HG02981 (cell line): ENCODE data around the gene FBXL13.
"Not testable (repeated sequence)": the region's sequence is repeated elsewhere in the genome, so short reads cannot be mapped to it uniquely, and the experiment has no call there.

Experiments
- ATAC-seq: cut with Tn5 transposase; IDR thresholded peaks from one replicate; pipeline ENCODE4 v1.9.1; 2021; ENCODE audit warnings: mild to moderate bottlenecking, moderate library complexity; ENCODE audit not compliant: unreplicated experiment

FBXL13 gene

GRCh38 chr7:103080923-103081322, 6.3 kb upstream of the FBXL13 start:
- ATAC-seq = no peak

- ATAC-seq = no peak
Measured at GRCh38 chr7:103079836-103080235, 5.2 kb upstream of the FBXL13 start.

DNA sequence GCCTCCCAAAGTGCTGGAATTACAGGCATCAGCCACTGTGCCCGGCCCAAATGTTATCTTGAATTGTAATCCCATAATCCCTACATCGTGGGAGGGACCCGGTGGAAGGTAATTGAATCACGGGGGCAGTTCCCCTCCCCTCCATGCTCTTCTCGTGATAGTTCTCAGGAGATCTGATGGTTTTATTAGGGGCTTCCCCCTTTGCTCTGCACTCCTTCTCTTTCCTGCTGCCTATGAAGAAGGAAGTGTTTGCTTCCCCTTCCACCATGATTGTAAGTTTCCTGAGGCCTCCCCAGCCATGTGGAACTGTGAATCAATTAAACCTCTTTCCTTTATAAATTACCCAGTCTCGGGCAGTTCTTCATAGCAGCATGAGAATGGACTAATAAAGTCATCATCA, 3.6 kb upstream of the FBXL13 start:
- not testable (repeated sequence) for ATAC-seq

- no peak for ATAC-seq
Measured at GRCh38 chr7:103077318-103077717, 2.7 kb upstream of the FBXL13 start.

DNA sequence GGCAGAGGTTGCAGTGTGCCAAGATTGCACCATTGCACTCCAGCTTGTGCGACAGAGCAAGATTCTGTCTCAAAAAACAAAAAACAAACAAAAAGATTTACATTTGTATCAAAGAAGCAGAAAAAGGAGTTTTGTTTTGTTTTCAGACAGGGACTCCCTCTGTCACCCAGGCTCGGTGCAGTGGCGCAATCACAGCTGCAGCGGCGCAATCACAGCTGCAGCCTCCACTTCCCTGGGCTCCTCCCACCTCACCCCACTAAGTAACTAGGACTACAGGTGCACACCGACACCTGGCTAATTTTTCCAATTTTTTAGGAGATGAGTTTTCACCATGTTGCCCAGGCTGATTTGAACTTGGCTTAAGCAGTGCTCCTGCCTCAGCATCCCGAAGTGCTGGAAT, 2.2 kb upstream of the FBXL13 start:
- ATAC-seq = no peak

GRCh38 chr7:103075337-103075918, 832 bp upstream of the FBXL13 start:
- peak; percentile 41 for ATAC-seq

DNA sequence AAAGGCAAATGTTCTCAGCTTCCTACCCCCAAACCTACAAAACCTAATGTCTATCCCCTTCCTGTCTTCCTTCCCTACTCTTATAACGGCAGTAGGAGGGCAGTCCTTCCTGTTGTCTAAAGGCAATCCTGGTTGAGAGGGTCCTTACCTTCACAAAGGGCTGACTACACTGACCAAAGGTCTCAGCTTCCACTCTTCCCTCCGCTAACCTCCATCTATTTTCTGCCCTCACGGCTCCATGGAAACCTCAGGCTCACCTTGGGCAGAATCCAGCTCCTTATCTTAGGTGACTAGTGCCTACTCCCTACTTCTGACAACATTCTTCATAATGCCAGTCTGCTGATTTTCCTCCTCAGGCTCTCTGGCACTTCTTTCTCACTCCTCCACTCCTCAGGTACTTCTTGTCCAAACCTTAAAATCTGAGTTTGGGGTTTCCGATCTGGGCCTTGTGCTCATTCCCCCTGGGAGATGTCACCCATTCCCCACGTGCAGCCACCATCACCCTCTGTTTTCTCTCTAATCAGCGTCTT, 542 bp downstream of the FBXL13 start:
- no peak for ATAC-seq

DNA sequence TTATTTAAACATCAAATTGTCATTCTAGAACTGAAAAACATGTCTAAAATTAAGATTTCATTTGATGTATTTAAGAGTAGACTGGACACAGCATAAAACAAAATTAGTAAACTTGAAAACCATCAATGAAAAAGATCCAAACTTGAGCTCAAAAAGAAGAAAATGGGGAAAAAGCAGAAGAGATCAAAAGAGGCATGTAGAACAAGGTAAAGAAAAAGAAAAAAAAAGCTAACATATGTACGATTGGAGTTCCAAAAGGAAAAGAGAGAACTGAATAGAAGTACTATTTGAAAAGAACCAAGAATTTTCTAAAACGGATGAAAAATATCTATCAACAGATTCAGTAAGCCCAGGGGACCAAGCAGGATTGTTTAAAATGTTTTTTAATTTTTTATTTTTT, 3.6 kb downstream of the FBXL13 start:
- ATAC-seq = no peak

- no peak for ATAC-seq
Measured at GRCh38 chr7:103068414-103069403, 5.9 kb downstream of the FBXL13 start.

GRCh38 chr7:103065667-103066066, 8.9 kb downstream of the FBXL13 start:
- no peak for ATAC-seq

DNA sequence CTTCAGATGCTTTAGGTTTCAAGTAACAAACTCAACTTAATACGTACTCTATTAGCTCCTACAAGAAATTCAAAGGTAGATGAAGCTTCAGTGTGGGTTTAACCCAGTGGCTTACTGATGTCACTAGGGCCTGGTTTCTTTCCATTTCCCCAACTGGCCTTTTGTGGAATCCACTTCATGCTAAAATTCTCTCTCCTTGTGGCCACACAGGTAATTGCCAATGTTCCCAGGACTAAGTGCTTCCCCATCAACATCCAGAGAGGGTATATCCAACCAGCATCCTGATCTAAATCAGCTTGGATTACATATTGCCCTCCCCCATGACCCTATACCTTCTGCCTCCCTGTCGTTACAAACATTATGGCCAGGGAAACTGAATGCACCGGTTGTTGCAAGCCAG, 10.7 kb downstream of the FBXL13 start:
- no peak for ATAC-seq

GRCh38 chr7:103059471-103059870, 15.1 kb downstream of the FBXL13 start:
- no peak for ATAC-seq

DNA sequence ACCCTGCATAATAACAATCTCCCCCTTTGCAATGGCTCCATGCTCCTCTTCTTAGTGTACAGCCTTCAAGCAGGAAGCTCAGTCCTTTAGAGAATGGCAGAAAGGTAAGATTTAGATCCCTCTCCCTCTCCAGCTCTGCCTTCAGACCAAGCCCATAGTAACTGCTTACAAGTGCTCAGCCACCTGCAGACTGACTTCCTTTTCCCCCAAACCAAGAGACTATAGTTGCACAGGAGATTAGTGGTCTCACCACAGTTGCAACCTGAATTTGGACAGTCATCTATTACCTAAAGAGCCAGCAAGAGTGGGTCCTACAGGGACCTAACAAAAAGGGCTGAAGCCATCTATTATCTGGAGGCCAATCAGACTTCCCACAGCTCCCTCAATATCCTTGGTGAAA, 16.5 kb downstream of the FBXL13 start:
- no peak for ATAC-seq

GRCh38 chr7:103056006-103056405, 18.6 kb downstream of the FBXL13 start:
- not testable (repeated sequence) for ATAC-seq

- ATAC-seq = no peak
Measured at GRCh38 chr7:103051519-103051918, 23.1 kb downstream of the FBXL13 start.

DNA sequence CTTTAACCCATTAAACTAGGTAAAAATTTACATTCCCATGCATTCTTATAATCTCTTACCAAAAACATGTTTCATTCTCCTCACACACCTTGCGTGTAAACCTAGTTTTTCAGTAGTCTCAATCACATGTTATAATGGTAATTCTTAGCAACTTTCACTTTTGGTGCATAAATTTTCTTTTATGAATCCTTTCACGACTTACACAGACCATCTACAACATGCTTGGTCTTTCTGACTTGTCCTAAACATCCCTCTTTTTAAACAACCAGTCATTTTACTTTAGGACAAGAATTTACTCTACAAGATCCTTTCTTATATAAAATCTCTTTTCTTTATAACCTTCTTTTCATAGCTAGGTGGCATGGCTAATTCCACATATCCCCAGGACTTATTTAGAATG, 25.8 kb downstream of the FBXL13 start:
- no peak for ATAC-seq

DNA sequence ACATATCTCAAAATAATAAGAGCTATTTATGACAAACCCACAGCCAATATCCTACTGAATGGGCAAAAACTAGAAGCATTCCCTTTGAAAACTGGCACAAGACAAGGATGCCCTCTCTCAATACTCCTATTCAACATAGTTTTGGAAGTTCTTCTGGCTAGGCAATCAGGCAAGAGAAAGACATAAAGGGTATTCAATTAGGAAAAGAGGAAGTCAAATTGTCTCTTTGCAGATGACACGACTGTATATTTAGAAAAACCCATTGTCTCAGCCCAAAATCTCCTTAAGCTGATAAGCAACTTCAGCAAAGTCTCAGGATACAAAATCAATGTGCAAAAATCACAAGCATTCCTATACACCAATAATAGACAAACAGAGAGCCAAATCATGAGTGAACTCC, 32.8 kb downstream of the FBXL13 start:
- ATAC-seq = not testable (repeated sequence)

DNA sequence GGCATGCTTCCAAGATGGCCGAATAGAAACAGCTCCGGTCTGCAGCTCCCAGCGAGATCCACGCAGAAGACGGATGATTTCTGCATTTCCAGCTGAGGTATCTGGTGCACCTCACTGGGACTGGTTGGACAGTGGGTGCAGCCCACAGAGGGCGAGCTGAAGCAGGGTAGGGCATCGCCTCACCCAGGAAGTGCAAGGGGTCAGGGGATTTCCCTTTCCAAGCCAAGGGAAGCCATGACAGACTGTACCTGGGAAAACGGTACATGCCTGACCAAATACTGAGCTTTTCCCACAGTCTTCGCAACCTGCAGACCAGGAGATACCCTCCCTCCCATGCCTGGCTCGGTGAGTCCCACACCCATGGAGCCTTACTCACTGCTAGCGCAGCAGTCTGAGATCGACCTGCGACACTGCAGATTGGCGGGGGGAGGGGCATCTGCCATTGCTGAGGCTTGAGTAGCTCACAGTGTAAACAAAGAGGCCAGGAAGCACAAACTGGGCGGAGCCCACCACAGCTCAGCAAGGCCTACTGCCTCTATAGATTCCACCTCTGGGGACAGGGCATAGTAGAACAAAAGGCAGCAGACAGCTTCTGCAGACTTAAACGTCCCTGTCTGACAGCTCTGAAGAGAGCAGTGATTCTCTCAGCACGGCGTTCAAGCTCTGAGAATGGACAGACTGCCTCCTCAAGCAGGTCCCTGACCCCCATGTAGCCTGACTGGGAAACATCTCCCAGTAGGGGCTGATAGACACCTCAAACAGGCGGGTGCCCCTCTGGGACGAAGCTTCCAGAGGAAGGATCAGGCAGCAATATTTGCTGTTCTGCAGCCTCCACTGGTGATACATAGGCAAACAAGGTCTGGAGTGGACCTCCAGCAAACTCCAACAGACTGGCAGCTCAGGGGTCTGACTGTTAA, 36.5 kb downstream of the FBXL13 start:
- not testable (repeated sequence) for ATAC-seq

- ATAC-seq = no peak
Measured at GRCh38 chr7:103037476-103037822, 37.1 kb downstream of the FBXL13 start.

DNA sequence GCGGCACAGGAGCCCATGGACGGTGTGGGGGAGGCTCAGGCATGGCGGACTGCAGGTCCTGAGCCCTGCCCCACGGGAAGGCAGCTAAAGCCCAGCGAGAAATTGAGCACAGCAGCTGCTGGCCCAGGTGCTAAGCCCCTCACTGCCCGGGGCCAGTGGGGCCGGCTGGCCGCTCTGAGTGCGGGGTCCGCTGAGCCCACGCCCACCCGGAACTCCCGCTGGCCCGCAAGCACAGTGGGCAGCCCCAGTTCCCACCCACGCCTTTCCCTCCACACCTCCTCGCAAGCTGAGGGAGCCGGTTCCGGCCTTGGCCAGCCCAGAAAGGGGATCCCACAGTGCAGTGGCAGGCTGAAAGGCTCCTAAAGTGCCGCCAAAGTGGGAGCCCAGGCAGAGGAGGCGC, 40.3 kb downstream of the FBXL13 start:
- not testable (repeated sequence) for ATAC-seq

DNA sequence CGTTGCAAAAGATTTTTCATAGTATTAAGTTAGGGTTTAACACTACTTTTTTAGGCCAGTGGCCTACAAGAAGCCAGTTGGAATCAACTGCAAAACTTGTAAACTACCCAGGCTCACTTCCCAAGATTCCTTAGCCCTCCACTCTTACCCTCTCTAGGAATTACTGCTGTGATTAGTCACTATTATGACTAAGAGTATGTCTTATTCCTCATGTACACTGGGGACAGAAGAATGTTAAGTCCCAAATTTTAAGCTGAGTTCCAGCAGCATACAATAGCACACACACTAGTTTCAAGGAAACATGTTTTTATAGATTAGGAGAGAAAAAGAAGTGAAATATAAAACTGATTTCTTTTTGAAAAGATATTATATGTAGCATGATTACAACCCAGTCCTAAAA, 42.8 kb downstream of the FBXL13 start:
- ATAC-seq = no peak
